ENCODE results near the gene RPS15A.
A peak's percentile ranks its signal among the peaks of the same experiment; 100 is the strongest.

Gene RPS15A

DNA sequence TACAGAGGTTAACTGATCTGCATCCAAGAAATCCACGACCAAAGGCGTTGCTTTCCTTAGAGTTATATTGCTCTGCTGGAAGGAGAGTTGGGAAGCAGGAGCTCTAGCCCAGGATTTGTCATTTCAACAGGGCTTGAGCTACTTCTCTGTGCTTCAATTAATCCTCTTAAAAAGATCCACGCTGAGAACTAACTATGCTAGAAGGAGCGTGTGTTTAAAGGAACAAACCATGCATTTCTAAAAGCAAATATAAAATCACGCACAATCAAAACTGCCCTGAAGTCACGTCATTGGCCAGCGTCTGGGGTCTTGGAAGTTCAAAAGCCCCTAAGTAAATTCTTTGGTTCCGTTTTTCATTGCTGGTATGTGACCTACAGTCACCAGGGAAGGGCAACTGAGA lies 10.2 kb upstream of the RPS15A start:
- no peak for TF ChIP-seq CTCF (IDR thresholded peaks at IDR 0.05; ENCODE audit: control insufficient read depth, insufficient read depth, low read depth, low read length, missing control alignments)
- H3K4me3 ChIP-seq (ENCODE audit: control insufficient read depth, low read depth, low read length) = peak overlapping the region; percentile 90
- no peak for DNase-seq (ENCODE audit: low read depth)

DNA sequence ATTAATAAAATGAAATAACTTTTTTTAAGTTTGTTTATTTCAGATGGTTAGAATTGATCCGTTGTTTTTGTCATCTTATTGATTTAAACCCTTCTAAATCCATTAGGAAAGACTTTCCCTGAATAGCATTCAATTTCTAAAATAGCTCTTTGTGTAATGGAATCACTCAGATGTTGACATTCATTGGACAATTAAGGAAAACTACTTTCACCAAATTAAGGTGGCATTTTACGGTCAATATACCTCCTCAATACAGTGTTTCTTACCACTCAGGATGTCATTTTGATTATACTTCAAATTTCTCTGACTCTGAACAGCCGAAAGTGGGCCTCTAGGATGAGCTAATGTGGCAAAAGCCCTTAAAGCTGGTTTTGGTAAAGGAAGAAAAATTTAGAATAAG lies 9.4 kb upstream of the RPS15A start:
- H3K4me3 ChIP-seq (ENCODE audit: control insufficient read depth, low read depth, low read length) = peak overlapping the region; percentile 90
- DNase-seq (ENCODE audit: low read depth) = no peak
- TF ChIP-seq CTCF (IDR thresholded peaks at IDR 0.05; ENCODE audit: control insufficient read depth, insufficient read depth, low read depth, low read length, missing control alignments) = no peak

DNA sequence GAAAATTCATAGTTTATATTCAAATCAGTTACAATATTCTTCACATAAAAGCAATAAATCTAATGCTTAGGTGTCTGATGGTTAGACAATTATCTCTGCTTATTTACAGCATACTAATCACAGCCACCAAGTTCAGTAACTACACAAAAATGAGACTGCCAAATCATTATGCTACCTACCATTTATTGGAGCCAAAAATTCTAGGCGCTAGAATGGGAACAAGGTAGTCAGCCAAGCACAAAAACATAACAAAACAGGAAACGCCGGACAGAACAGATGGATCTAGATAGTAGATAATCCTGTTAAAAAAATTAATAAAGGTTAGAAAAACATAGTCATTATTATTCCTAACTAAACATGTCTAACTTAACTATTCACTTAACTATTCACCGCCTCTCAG lies 7.6 kb upstream of the RPS15A start:
- H3K4me3 ChIP-seq (ENCODE audit: control insufficient read depth, low read depth, low read length) = no peak overlapping the region
- TF ChIP-seq CTCF (IDR thresholded peaks at IDR 0.05; ENCODE audit: control insufficient read depth, insufficient read depth, low read depth, low read length, missing control alignments) = no peak
- DNase-seq (ENCODE audit: low read depth) = no peak

GRCh38 chr16:18796377-18796776 lies 6.2 kb upstream of the RPS15A start:
- DNase-seq (ENCODE audit: low read depth) = no peak
- TF ChIP-seq CTCF (IDR thresholded peaks at IDR 0.05; ENCODE audit: control insufficient read depth, insufficient read depth, low read depth, low read length, missing control alignments) = no peak
- no peak overlapping the region for H3K4me3 ChIP-seq (ENCODE audit: control insufficient read depth, low read depth, low read length)

DNA sequence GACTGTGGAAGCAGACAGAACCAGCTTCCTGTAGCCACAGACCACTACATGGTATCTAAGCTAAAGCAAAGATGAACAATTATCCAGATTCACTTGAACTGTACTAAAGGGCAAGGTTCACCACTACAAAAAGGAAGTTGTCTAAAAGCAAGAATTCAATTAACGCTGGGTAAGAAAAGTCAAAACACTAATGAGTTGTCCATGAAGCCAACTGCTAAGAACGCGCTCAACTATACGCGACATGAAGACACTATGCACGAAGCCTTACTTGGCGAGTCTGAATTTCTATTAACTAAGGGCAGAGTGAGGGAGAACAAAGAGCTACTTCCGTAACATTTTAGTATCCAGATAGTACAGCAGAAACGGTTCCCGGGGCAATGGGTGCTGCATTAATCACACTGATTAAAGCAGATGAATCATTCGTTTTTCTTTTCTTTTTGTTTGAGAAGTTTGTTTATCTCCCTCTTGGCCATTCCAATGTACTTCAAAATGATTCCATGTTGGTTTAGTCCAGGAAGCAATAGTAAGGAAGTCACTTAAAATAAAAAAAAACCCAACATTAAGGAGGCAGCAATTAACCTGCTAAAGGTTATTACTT lies 2.8 kb upstream of the RPS15A start:
- H3K4me3 ChIP-seq (ENCODE audit: control insufficient read depth, low read depth, low read length) = no peak overlapping the region
- no peak for DNase-seq (ENCODE audit: low read depth)
- no peak for TF ChIP-seq CTCF (IDR thresholded peaks at IDR 0.05; ENCODE audit: control insufficient read depth, insufficient read depth, low read depth, low read length, missing control alignments)

DNA sequence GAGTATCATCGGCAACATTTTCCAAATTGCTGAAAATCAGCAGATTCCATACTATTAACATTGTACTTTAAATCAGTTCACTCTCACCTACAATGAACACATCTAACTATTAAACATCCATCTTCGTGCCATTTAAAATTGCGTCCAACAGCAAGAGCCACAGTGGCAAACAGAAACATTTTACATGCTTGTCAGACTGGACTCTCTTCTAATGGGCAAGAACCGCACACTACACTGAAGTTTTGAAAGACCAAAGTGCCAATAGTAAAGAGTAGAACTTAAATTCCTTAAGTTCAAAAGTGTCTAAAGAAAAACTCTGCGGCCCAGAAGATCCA lies 652 bp downstream of the RPS15A start:
- peak overlapping the region; percentile 58 for H3K4me3 ChIP-seq (ENCODE audit: control insufficient read depth, low read depth, low read length)
- TF ChIP-seq CTCF (IDR thresholded peaks at IDR 0.05; ENCODE audit: control insufficient read depth, insufficient read depth, low read depth, low read length, missing control alignments) = no peak
- DNase-seq (ENCODE audit: low read depth) = no peak

Data from AG09309 (cell line).